IMR-90 (cell line): ENCODE measurements around the gene FGGY. TPM values are rescaled to one million over a fixed set of nuclear protein-coding genes. Genes with fewer than 3 reads are reported as not detected.

Experiments
- ATAC-seq: fragments of 200-7000 bp; cut with Tn5 transposase; 2 replicates; pipeline ENCODE4 v1.9.1; 2020; ENCODE audit warnings: low read depth, mild to moderate bottlenecking, moderate library complexity
- BruUV-seq: library from RNA; stranded (reverse); fragments of 400-500 nt; replicated peaks from 2 replicates; lab custom pipeline; 2021; lab: Mats Ljungman, UMichigan
- CTCF ChIA-PET: fragments of 300-600 bp; formaldehyde crosslinking; extraction: SDS; loops from one replicate; lab custom pipeline; 2021; ENCODE audit warnings: antibody characterized with exemption; lab: Yijun Ruan, JAX
- POLR2A ChIA-PET: fragments of 300-600 bp; sonication (Branson Sonifier 250); formaldehyde crosslinking; loops from one replicate; lab custom pipeline; 2022; ENCODE audit warnings: antibody characterized with exemption; ENCODE audit not compliant: unreplicated experiment; lab: Charles Lee
- DNase-seq: peaks from one replicate; pipeline ENCODE4 v3.0.0; 2013
- H2AFZ ChIP-seq: replicated peaks from 2 replicates; pipeline ENCODE3; 2013; ENCODE audit warnings: low read length, mild to moderate bottlenecking; ENCODE audit not compliant: poor library complexity
- H2AK5ac ChIP-seq: 2 replicates; pipeline ENCODE4 v1.6.1; 2013; ENCODE audit warnings: low read depth, low read length, inconsistent platforms
- H2AK9ac ChIP-seq: replicated peaks from 2 replicates; pipeline ENCODE3; 2013; ENCODE audit warnings: mild to moderate bottlenecking, low read depth, low read length, moderate library complexity; ENCODE audit not compliant: poor library complexity
- H2BK120ac ChIP-seq: 2 replicates; pipeline ENCODE4 v1.6.1; 2013; ENCODE audit warnings: low read depth, low read length, inconsistent platforms
- H2BK15ac ChIP-seq: 3 replicates; pipeline ENCODE4 v1.6.1; 2013; ENCODE audit warnings: low read depth, low read length, inconsistent platforms
- H2BK20ac ChIP-seq: 2 replicates; pipeline ENCODE4 v1.6.1; 2013; ENCODE audit warnings: low read depth, mild to moderate bottlenecking, inconsistent platforms, low read length, moderate library complexity
- H2BK5ac ChIP-seq: 2 replicates; pipeline ENCODE4 v1.6.1; 2013; ENCODE audit warnings: mild to moderate bottlenecking, low read depth, low read length, inconsistent platforms; ENCODE audit not compliant: poor library complexity, severe bottlenecking
- H3K14ac ChIP-seq: replicated peaks from 2 replicates; pipeline ENCODE4 v1.6.1; 2013; ENCODE audit warnings: low read depth, low read length, inconsistent platforms
- H3K18ac ChIP-seq: 2 replicates; pipeline ENCODE4 v1.6.1; 2013; ENCODE audit warnings: low read depth, low read length, control low read depth
- H3K23ac ChIP-seq: 2 replicates; pipeline ENCODE4 v1.6.1; 2013; ENCODE audit warnings: low read depth, low read length, inconsistent platforms
- H3K27ac ChIP-seq: 2 replicates; pipeline ENCODE4 v1.5.1; 2013; ENCODE audit warnings: mild to moderate bottlenecking, control low read depth, low read length; ENCODE audit not compliant: insufficient read depth
- H3K27me3 ChIP-seq: 2 replicates; pipeline ENCODE4 v1.6.1; 2013; ENCODE audit warnings: low read length; ENCODE audit not compliant: control insufficient read depth, insufficient read depth
- H3K36me3 ChIP-seq: 2 replicates; pipeline ENCODE4 v1.6.1; 2013; ENCODE audit warnings: low read length, mixed read lengths; ENCODE audit not compliant: control insufficient read depth, insufficient read depth
- H3K4ac ChIP-seq: 2 replicates; pipeline ENCODE4 v1.6.1; 2013; ENCODE audit warnings: low read depth, low read length, inconsistent platforms
- H3K4me1 ChIP-seq: 2 replicates; pipeline ENCODE4 v1.6.1; 2013; ENCODE audit warnings: low read length, mixed read lengths; ENCODE audit not compliant: control insufficient read depth, insufficient read depth
- H3K4me2 ChIP-seq: 2 replicates; pipeline ENCODE4 v1.6.1; 2013; ENCODE audit warnings: low read depth, mild to moderate bottlenecking, control low read depth, low read length, moderate library complexity
- H3K4me3 ChIP-seq: 2 replicates; pipeline ENCODE4 v1.5.1; 2013; ENCODE audit warnings: low read depth, mild to moderate bottlenecking, control low read depth, low read length, moderate library complexity; ENCODE audit not compliant: insufficient read depth
- H3K56ac ChIP-seq: 2 replicates; pipeline ENCODE4 v1.6.1; 2013; ENCODE audit warnings: low read length, inconsistent platforms; ENCODE audit not compliant: insufficient read depth; ENCODE audit errors: extremely low read depth
- H3K79me1 ChIP-seq, 2 experiments: 2 replicates each; pipeline ENCODE4 v1.6.1; 2013; ENCODE audit warnings: low read length in 2 of 2, inconsistent platforms in 1 of 2, low read depth in 1 of 2
- H3K9ac ChIP-seq: 2 replicates; pipeline ENCODE4 v1.6.1; 2013; ENCODE audit warnings: low read depth, low read length, control low read depth
- H3K9me1 ChIP-seq: 2 replicates; pipeline ENCODE4 v1.6.1; 2013; ENCODE audit warnings: low read length, inconsistent platforms; ENCODE audit not compliant: insufficient read depth
- H3K9me3 ChIP-seq: 2 replicates; pipeline ENCODE4 v1.6.1; 2013; ENCODE audit warnings: low read length; ENCODE audit not compliant: control insufficient read depth, insufficient read depth
- H4K20me1 ChIP-seq: 2 replicates; pipeline ENCODE4 v1.6.1; 2013; ENCODE audit warnings: low read length, inconsistent platforms; ENCODE audit not compliant: insufficient read depth
- H4K5ac ChIP-seq: 2 replicates; pipeline ENCODE4 v1.6.1; 2013; ENCODE audit warnings: mild to moderate bottlenecking, low read depth, low read length, control low read depth
- H4K8ac ChIP-seq, 2 experiments: 2 replicates each; pipeline ENCODE4 v1.6.1; 2013; ENCODE audit warnings: low read depth in 2 of 2, low read length in 2 of 2, control low read depth in 1 of 2, inconsistent platforms in 1 of 2
- H4K91ac ChIP-seq: 2 replicates; pipeline ENCODE4 v1.6.1; 2013; ENCODE audit warnings: low read depth, low read length, inconsistent platforms; ENCODE audit not compliant: insufficient read depth
- CEBPB ChIP-seq: IDR thresholded peaks from 2 replicates; pipeline ENCODE4 v1.6.1; 2012; ENCODE audit warnings: low read depth, low read length, improper control_type of control experiment
- RCOR1 ChIP-seq: IDR thresholded peaks from 2 replicates; pipeline ENCODE4 v1.6.1; 2012; ENCODE audit warnings: mild to moderate bottlenecking, low read length, improper control_type of control experiment; ENCODE audit not compliant: insufficient replicate concordance
- WGBS, 2 experiments: methylation state at CpG; one replicate each; pipeline versions ENCODE4 v1.1.5 to v1.1.7; 2013; ENCODE audit warnings: missing lambda C conversion rate in 2 of 2; ENCODE audit not compliant: insufficient read length in 1 of 2; ENCODE audit errors: extremely low coverage in 2 of 2; 5-methylcytosine and 5-hydroxymethylcytosine counted together
- dilution Hi-C: fragments of 300-500 bp; cut with HindIII; formaldehyde crosslinking; loops from one replicate; pipeline ENCODE4 v1.14.3; 2018; ENCODE audit warnings: low sequenced_read_pairs; ENCODE audit not compliant: unreplicated experiment
- in situ Hi-C: fragments of 300-500 bp; cut with MboI; formaldehyde crosslinking; loops from 3 replicates; pipeline ENCODE4 v1.14.3; 2019; ENCODE audit warnings: low sequenced_read_pairs, inconsistent platforms, mixed read lengths
- intact Hi-C: fragments of 100-400 bp; cut with micrococcal nuclease; formaldehyde crosslinking; loops from 2 replicates; pipeline ENCODE4 v1.10.0; 2022
- polyA plus RNA-seq, 3 experiments: library from polyadenylated mRNA; depleted of rRNA; stranded (reverse); fragments of >200 nt; gene quantifications; 2 replicates each; pipeline ENCODE4 v1.2.3, GENCODE V29; 2012; ENCODE audit warnings: low replicate concordance in 1 of 3
- total RNA-seq: library from RNA; depleted of rRNA; stranded (reverse); fragments of >200 nt; gene quantifications from 2 replicates; pipeline ENCODE4 v1.2.3, GENCODE V29; 2012

FGGY gene
- total and polyA plus RNA-seq, 2 of the 4 experiments (the other 2 are of a cell fraction), result 5.6 to 14.0 TPM

- no TSS peak for BruUV-seq
- no peak overlapping the region for H2AK9ac ChIP-seq
- ATAC-seq (no peak), DNase-seq (no peak)
- H3K4ac ChIP-seq, result no peak overlapping the region
- no peaks in the 10 kb centered on the region for H3K79me1 ChIP-seq
- H3K4me2 ChIP-seq, result no peak overlapping the region
- no peak overlapping the region for H2BK120ac ChIP-seq
- H3K56ac ChIP-seq, result no peak overlapping the region
- H2AK5ac ChIP-seq, result no peak overlapping the region
- H3K9ac ChIP-seq, result no peak overlapping the region
- H3K4me1 ChIP-seq, result peaks cover 8% of the 10 kb centered on the region; the same call in 1 of the 2 replicates
- H3K36me3 ChIP-seq, result no peaks in the 10 kb centered on the region
- dilution Hi-C loops, result no loop called here
- H2BK20ac ChIP-seq, result no peak overlapping the region
- WGBS, 2 experiments, result no CpG with 5 or more reads among the region's 1 CpG
- H4K5ac ChIP-seq, result no peak overlapping the region
- no peaks in the 10 kb centered on the region for H4K20me1 ChIP-seq
- in situ Hi-C loops, result no loop called here
- no peak overlapping the region for H2AFZ ChIP-seq
- H3K27ac ChIP-seq, result no peak overlapping the region
- H2BK5ac ChIP-seq, result no peak overlapping the region
- intact Hi-C loops, result no loop called here
- peaks cover 5% of the 10 kb centered on the region; the same call in 1 of the 2 replicates for H3K9me3 ChIP-seq
- no peak overlapping the region for H3K23ac ChIP-seq
- no peak overlapping the region for H3K4me3 ChIP-seq
- no peaks in the 10 kb centered on the region; the same call in 1 of the 2 replicates for H3K9me1 ChIP-seq
- H3K14ac ChIP-seq, result no peak overlapping the region
- no peak overlapping the region for H2BK15ac ChIP-seq
- no peak overlapping the region for H4K8ac ChIP-seq
- CTCF ChIA-PET, result no interaction called here
- POLR2A ChIA-PET, result no interaction called here
- TF ChIP-seq RCOR1 (no peak), CEBPB (no peak)
- no peak overlapping the region for H4K91ac ChIP-seq
- no peaks in the 10 kb centered on the region for H3K27me3 ChIP-seq
- H3K18ac ChIP-seq, result no peak overlapping the region
Measured at GRCh38 chr1:59556398-59556797, 259.5 kb downstream of the FGGY start.
